Loucy (cell line): ENCODE results near the gene FFAR1.

Experiments
- H2AFZ ChIP-seq: fragments of 200-600 bp; sonication (generic); 2 replicates; pipeline ENCODE4 v1.6.0; 2016; ENCODE audit warnings: antibody characterized with exemption, mild to moderate bottlenecking, low read length, moderate library complexity
- H3F3A ChIP-seq: fragments of 200-600 bp; 2 replicates; pipeline ENCODE4 v1.6.0; 2016; ENCODE audit warnings: antibody characterized with exemption, low read depth, mild to moderate bottlenecking
- H3K27me3 ChIP-seq: fragments of 200-600 bp; sonication (generic); 2 replicates; pipeline ENCODE4 v1.6.1; 2014; ENCODE audit warnings: low read length, mild to moderate bottlenecking; ENCODE audit not compliant: insufficient read depth, poor library complexity, severe bottlenecking
- H3K36me3 ChIP-seq: fragments of 200-600 bp; sonication (generic); 2 replicates; pipeline ENCODE4 v1.6.1; 2016; ENCODE audit warnings: low read length; ENCODE audit not compliant: insufficient read depth
- H3K4me1 ChIP-seq: fragments of 200-600 bp; sonication (generic); 2 replicates; pipeline ENCODE4 v1.5.1; 2014; ENCODE audit warnings: low read length, mild to moderate bottlenecking; ENCODE audit not compliant: insufficient read depth, poor library complexity, severe bottlenecking
- H3K4me2 ChIP-seq: fragments of 200-600 bp; sonication (generic); 2 replicates; pipeline ENCODE4 v1.6.0; 2014; ENCODE audit warnings: antibody characterized with exemption, low read length, low read depth, mild to moderate bottlenecking; ENCODE audit not compliant: poor library complexity, severe bottlenecking
- H3K4me3 ChIP-seq: fragments of 200-600 bp; sonication (generic); 2 replicates; pipeline ENCODE4 v1.5.1; 2014; ENCODE audit warnings: low read length, mild to moderate bottlenecking, mixed read lengths; ENCODE audit not compliant: poor library complexity, severe bottlenecking
- H3K79me2 ChIP-seq: fragments of 200-600 bp; sonication (generic); 2 replicates; pipeline ENCODE4 v1.6.1; 2014; ENCODE audit warnings: low read length; ENCODE audit not compliant: insufficient read depth
- H3K9ac ChIP-seq: fragments of 200-600 bp; sonication (generic); 2 replicates; pipeline ENCODE4 v1.6.0; 2014; ENCODE audit warnings: mild to moderate bottlenecking, low read depth, low read length, moderate library complexity; ENCODE audit not compliant: poor library complexity, severe bottlenecking
- H3K9me2 ChIP-seq: fragments of 200-600 bp; sonication (generic); replicated peaks from 2 replicates; pipeline ENCODE4 v1.6.1; 2016; ENCODE audit warnings: low read depth, low read length, mixed read lengths
- H3K9me3 ChIP-seq: fragments of 200-600 bp; sonication (generic); 2 replicates; pipeline ENCODE4 v1.6.1; 2014; ENCODE audit warnings: mild to moderate bottlenecking, antibody characterized with exemption, low read length, low read depth; ENCODE audit not compliant: insufficient read depth
- H4K20me1 ChIP-seq: fragments of 200-600 bp; sonication (generic); 2 replicates; pipeline ENCODE4 v1.6.0; 2014; ENCODE audit warnings: antibody characterized with exemption, low read length, mild to moderate bottlenecking; ENCODE audit not compliant: insufficient read depth, poor library complexity, severe bottlenecking
- CTCF ChIP-seq: fragments of 200-600 bp; sonication (generic); conservative IDR thresholded peaks from 2 replicates; pipeline ENCODE4 v1.5.1; 2014; ENCODE audit warnings: mild to moderate bottlenecking, antibody characterized with exemption, low read length
- EZH2phosphoT487 ChIP-seq: fragments of 200-600 bp; IDR thresholded peaks from 2 replicates; pipeline ENCODE4 v1.6.1; 2018; ENCODE audit warnings: antibody characterized with exemption, mild to moderate bottlenecking, moderate library complexity, borderline replicate concordance

Gene FFAR1

GRCh38 chr19:35331551-35332214, 16.0 kb upstream of the FFAR1 start:
- H3K4me2 ChIP-seq = no peak overlapping the region
- no peaks in the 10 kb centered on the region for H3F3A ChIP-seq
- no peak for TF ChIP-seq CTCF
- TF ChIP-seq EZH2phosphoT487 = no peak
- H4K20me1 ChIP-seq = no peaks in the 10 kb centered on the region
- peaks cover 19% of the 10 kb centered on the region for H3K4me1 ChIP-seq
- no peak overlapping the region for H3K4me3 ChIP-seq
- H2AFZ ChIP-seq = no peak overlapping the region
- H3K9me2 ChIP-seq = no peaks in the 10 kb centered on the region
- no peaks in the 10 kb centered on the region for H3K9me3 ChIP-seq
- H3K79me2 ChIP-seq = no peaks in the 10 kb centered on the region
- H3K27me3 ChIP-seq = no peaks in the 10 kb centered on the region
- no peak overlapping the region for H3K9ac ChIP-seq
- no peaks in the 10 kb centered on the region for H3K36me3 ChIP-seq

DNA sequence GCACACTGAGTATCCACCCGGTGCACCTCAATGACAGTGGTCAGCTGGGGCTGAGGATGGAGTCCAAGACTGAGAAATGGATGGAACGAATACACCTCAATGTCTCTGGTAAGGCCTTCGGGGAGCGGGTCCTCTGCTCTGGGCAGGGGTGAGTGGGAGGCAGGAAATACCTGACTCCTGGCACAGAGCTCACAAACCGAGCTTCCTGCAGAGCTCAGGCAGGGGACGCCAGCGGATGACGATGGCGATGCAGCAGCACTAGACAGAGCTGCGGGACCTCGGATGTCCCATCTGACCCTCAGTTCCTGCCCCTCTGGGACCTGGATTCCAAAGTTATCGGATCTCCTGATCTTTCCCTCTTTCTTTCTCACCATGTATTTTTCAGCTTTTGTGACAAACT, 14.9 kb upstream of the FFAR1 start:
- Histone ChIP-seq H3K4me1 (peaks cover 19% of the 10 kb centered on the region), H3K4me2 (no peak overlapping the region), H3K27me3 (no peaks in the 10 kb centered on the region), H3K79me2 (no peaks in the 10 kb centered on the region), H3K4me3 (no peak overlapping the region), H3K36me3 (no peaks in the 10 kb centered on the region), H4K20me1 (no peaks in the 10 kb centered on the region), H2AFZ (no peak overlapping the region), H3F3A (no peaks in the 10 kb centered on the region), H3K9ac (no peak overlapping the region), H3K9me3 (no peaks in the 10 kb centered on the region), H3K9me2 (no peaks in the 10 kb centered on the region)
- TF ChIP-seq EZH2phosphoT487 (no peak), CTCF (no peak)

GRCh38 chr19:35334144-35334753, 13.5 kb upstream of the FFAR1 start:
- Histone ChIP-seq H3K9me3 (no peaks in the 10 kb centered on the region), H4K20me1 (no peaks in the 10 kb centered on the region), H3F3A (no peaks in the 10 kb centered on the region), H3K9ac (no peak overlapping the region), H3K36me3 (no peaks in the 10 kb centered on the region), H3K4me3 (no peak overlapping the region), H3K9me2 (no peaks in the 10 kb centered on the region), H3K4me1 (peaks cover 10% of the 10 kb centered on the region), H3K79me2 (no peaks in the 10 kb centered on the region), H3K4me2 (no peak overlapping the region), H3K27me3 (no peaks in the 10 kb centered on the region), H2AFZ (no peak overlapping the region)
- TF ChIP-seq EZH2phosphoT487 = no peak
